ENCODE data around the gene CFB.

- TF ChIP-seq PBX3 (CRISPR knock-in tag; IDR thresholded peaks at IDR 0.05) (no peak), CTCF (tag by site-specific recombination; IDR thresholded peaks at IDR 0.05) (no peak), SETDB1 (IDR thresholded peaks at IDR 0.05; ENCODE audit: insufficient read length, low read length) (no peak), ZFP41 (tag by site-specific recombination; IDR thresholded peaks at IDR 0.05; ENCODE audit: borderline replicate concordance) (no peak), ZNF335 (tag by site-specific recombination; conservative IDR thresholded peaks at IDR 0.05) (no peak), ZNF292 (tag by site-specific recombination; IDR thresholded peaks at IDR 0.05; ENCODE audit: borderline replicate concordance, low read depth) (no peak), ZBTB11 (tag by site-specific recombination; conservative IDR thresholded peaks at IDR 0.05; ENCODE audit: low read depth) (no peak), GLI4 (tag by site-specific recombination; IDR thresholded peaks at IDR 0.05) (no peak)
Observed at GRCh38 chr6:31945154-31945506, 765 bp upstream of the CFB start.

Measured in HEK293 (cell line).